Stimulated activated CD8-positive, alpha-beta memory T cell treated with anti-CD3 and anti-CD28 coated beads, Interleukin-7, amount 100 ng/mL, for 1 hour (primary cell): ENCODE data around the gene LRBA.

Experiments used
- DNase-seq, 2 donors: peaks; one replicate each; pipeline ENCODE4 v3.0.0-alpha.2; 2020; ENCODE audit warnings: low read depth in 2 of 2

The LRBA gene

DNA sequence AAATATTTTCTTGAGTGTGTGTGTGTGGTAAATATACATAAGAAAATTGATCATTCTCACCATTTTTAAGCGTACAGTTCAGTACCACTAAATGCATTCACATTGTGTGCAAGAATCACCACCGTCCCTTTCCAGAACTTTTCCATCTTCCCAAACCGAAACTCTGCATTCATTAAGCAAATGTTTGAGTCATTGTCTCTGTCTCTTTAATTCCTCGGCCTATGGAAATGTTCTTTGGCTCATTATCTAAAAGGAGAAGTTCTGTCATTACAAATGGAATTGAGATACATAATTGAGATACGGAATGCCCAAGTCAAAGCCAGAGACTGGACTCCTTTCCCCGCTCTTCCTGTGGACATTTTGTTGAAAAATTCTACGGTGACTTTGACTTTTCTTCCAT is 767.9 kb downstream of the LRBA start:
- no peak for DNase-seq

DNA sequence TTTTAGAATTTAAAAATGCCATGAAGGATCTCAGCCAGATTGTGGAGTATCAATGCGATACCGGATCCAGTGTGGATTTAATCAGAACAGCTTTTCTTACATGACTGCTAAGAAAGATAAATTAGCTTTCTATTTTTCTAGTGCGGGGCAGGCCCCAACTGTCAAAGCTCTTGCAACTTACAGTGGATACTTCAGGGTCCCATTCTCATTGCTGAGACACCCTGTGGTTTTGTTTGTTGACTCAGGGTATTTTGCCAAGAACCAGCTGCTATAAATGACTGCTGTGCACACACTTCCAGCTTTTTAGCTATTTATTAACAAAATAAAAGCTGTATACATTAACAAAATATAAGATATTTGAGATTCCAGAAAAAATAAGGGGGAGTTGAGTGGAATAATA is 770.5 kb downstream of the LRBA start:
- no peak for DNase-seq

DNA sequence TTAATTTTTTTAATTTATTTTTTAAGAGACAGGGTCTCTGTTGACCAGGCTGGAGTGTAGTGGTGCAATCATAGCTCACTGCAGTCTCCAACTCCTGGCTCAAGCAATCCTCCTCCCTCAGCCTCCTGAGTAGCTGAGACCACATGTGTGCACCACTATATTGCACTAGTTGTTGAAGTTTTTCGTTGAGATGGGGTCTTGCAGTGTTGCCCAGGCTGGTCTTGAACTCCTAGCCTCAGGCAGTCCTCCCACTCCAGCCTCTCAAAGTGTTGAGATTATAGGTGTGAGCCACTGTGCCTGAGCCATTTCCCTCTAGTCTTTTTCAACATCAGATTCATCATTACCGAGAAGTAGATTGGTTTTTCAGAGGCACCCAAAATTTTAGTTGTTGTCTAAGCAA is 771.2 kb downstream of the LRBA start:
- no peak for DNase-seq

DNA sequence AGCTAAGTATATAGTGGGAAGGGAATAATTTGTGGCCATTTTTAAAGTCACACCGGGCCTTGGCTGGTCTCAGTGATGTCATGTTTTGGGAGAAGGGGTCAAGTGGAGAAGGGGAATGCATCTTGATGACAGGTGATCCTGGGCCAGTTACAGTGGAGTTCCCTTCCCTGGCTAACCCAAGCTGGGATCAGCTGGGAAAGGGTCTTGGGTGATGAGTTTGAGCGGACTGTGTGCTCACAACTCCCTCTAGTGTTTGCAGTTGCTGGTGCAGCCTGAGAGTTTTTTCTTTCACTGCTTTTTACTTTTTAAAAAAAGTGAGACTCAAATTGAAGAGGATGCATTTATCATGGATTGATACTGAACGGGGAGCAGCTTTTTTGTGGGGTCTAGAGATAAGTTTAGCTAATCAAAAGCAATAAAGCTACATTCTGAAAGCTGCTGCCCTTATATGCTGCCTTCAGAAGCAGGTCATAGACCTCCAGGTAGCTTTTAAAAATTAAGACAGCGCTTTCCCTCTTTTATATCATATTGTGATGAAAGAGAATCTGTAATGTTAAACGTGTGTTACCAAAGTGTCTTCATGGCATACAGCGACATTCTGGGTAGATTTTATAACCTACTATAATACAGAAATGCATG is 772.1 kb downstream of the LRBA start:
- no peak for DNase-seq

DNA sequence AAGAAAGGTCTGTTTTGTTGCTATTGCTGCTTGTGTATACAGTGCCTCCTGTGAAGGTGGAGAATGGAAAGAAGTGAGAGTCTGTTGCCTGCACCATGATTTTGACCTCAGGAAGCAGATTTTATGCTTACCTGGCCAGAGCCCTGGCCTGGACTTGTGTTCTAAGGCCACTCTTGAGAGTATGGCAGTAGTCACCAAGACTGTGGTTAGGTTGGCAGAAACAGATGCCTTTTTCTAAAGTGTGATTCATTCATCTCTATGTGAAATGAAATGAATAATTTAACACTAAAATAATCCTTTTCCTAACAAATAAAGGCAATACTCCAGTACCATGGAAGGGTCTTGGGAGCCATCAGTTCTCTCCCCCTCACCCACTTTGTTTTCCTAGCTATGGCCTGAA is 775.1 kb downstream of the LRBA start:
- DNase-seq = no peak

DNA sequence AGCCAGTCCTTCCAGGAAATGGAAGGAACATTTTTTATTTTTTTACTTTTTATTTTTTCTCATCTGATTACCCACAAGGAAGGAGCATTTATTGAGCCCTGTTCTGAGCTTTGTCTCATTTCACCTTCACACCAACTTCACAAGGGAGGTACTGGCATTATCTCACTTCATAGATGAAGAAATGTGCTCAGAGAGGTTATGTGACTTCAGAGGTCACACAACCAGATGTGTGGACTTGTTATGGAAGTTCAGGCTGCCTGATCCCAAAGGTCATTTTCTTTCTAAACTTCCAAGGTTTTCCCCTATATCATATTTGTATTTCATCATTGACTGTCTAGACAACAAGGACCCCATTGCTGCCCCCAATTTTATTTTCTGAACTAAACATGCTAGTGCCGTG is 776.5 kb downstream of the LRBA start:
- DNase-seq = no peak

DNA sequence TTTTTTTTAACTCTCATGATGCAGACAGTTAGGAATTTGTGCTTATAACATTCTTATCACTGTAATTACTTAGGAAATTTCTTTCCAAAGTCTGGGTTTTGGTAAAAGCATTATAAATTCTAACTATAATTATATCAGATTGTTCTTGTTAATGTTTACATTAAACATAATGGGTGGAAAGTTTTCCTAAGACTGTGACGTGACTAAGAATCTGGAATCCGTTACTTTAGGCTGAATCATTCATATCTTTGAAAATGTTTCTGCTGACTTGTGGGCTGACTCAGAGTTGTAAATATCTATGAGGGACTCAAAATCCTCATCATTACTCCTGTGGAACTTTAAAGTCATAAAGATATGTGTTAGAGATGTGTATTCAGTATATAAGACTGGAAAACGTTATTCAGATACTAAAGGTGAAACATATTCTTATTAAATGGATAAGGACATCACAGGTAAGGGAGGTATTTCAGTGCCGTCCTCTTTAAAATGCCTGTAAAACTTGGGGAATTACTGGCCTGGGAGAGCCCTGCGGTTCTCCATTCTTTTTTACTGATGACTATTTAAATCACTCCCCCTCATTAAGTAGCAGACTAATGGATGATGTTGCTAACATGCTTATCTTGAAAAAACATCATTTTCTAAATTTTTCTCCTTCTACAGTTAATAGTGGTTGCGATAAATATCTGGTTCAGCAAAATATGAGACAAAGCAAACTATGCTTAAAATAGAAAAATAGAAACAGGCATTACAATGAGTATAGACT is 777.8 kb downstream of the LRBA start:
- DNase-seq = no peak

DNA sequence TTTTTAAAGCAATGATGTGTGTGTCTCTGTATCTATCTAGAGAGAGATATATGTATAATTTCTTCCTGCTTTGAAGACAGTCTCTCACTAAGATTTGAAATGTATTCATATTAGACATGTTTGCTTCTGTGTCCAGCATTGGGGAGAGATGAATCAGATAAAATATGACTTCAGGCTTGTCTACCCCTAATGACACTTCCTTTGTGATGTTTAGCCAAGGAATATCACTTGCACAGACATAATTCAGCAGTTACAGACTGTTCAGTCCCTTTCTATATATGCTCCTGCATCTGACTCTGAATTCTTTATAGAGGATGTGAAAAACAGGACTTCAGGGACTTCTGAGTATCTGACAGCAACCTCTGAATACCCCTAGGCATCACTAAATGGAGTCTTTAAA is 778.5 kb downstream of the LRBA start:
- no peak for DNase-seq

DNA sequence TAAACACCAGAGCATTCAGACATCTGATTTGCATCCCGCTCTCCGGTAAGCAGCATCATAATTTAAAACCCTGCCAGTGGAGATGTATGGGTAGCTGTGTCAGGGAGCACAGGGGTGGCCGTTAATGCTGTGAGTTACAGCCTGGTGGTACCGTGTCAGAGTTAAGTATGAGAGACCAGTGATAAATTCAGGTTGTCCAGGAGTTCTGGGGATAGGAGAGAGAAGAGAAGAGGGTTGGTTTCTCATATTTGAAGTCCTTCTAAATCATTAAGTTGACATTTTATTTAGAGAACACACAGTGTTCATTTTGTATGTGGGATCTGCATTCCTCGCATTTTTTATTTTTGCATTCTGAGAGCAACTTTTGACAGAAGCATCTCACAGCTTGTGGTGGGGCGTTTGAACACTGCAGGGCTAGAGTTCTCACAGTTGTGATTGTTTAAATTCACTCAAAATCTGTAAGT is 779.2 kb downstream of the LRBA start:
- no peak for DNase-seq

DNA sequence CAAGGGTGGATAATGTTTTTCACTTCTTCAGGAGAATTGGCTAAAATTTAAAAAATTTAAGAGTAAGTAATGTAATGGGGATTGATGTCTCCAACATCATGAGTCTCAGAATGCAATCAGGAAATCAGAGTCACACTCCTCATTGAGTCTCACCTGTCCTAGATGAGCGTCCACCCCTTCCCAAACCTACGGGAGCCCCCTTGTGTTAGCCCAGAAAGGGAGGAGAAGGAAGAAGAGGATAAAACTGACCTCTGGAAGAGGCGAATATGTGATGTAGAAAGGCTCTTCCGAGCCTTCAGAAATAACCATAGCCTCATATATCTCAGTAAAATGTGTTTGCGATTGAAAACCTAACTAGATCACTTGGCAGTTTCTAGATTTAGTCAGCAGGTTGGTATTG is 779.8 kb downstream of the LRBA start:
- DNase-seq = no peak

DNA sequence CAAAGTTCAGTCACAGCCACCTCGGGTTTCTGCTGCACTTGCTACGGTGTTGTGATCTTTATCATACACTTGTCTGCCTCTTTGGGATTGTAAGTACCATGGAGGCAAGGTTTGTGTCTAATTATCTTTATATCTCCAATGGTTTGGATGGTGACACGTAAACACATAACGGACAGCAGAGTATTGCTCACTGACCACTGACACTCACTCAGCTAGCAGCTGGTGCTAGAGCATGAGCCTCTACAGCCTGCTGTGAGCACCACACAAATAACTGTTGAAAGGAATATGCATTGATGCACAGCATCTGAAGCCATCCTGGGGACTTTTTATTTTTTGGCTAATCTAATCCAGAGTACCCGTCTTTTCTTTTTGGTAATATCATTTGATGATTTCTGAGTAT is 780.8 kb downstream of the LRBA start:
- no peak for DNase-seq

DNA sequence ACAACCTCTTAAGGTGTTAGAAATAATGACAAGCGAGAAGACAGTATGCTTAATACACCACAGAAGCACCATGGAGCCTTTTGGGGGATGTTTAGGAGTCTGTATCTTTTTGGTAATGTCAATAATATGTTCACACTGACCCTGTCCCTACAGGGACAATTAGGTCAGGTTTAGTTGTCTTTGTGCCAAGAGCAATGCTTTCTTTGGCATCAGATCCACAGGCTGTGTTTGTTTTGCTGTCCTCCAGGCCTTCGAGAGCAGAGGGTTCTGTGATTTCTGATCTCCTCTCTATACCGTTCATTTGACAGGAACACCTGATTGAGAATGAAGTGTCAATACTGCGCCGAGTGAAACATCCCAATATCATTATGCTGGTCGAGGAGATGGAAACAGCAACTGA is 783.1 kb downstream of the LRBA start:
- DNase-seq = no peak

DNA sequence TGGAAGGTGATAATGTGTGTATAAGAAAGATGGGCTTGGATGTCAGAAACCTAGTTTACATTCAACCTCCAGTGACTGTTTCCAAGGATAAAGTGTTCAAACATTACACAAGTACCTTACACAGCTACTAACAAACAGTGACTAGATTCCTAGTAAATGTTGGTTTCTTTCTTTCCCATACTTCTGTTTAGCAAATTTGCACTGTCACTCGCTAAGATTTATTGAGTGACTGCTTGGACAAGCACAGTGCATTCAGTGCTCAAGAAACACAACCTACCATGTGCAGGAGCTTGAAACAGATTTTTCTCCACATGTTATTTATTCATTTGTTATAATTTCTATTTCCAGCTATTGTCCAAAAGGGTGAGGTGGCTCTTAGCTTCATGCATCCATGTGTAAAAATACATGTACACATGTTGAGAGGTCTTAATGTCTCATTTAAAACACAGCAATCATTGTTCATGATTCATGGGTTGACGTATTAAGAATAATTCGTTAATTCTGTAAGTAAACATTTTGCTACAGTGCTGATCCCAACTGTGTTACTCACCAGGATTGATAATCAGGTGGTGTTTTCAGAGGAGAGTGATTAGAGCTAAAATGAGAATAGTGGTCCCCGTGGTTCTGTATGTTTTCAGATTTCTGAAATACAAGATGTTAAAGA is 783.8 kb downstream of the LRBA start:
- no peak for DNase-seq

DNA sequence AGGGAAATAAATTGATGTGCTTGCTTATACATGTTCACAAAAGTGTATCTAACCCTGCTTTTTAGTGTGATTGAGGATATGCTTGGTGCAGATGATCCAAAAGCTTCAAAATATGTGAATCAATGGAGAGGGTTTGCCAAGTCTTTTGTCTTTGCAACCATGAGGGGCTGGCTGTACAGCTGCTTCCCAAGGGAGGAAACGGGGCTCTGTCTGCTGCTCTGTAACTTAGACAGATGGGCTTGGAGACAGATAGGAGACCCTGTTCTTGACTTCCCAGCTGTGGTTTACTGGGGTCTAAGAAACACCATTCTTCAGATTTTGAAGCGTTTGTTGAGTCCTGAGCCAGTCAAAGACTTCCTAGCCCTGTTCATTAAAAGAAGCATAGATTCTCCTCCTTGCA is 784.5 kb downstream of the LRBA start:
- DNase-seq = no peak

DNA sequence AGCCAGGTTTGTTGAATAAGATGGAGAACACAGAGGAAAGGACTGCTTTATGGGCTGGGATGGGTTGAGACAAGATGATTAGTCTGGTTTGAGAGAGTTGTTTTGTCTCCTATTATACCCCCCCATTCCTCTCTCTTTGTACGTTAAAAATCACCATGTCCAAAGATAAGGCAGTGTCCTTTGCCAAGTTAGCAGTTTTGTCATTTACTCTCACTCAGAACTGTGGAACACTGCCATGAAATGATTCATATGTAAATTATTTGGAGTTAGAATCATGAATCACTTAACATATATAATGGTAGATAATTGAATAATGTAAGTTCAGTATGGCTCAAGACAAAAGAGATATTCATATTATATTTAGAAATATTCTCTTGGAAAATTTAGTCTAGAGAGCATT is 785.6 kb downstream of the LRBA start:
- DNase-seq = no peak

DNA sequence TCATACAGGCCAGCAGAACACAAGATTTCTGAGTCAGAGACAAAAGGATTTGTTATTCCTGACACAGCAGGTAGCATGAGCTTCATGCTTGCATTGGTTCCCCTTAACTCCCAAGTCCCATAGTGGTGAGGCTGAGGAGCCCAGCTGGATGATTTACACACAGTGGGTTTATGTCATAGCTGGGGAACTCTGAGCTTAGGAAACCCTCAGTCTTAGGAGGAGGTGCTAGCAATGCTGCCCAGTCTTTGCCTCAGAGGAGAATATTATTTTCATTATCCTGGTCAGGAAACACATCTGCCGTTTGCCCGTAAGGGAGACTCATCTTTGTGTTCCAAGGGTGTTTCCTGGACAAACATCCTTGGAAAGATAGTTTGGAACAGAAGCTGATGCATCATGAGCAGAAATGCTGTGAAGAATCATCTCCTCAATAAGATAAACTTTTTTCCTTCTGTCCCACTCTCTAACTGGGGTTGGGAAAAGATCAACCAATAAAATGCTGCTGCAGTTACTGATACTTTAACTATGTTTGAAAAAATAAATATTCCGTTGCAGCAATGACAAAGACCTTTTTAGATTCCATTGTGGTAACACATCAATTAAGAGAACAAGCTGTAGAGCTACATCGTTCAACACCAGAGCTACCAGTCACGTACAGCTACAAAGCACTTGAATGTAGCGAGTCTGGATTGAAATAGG is 790.0 kb downstream of the LRBA start:
- DNase-seq = no peak

DNA sequence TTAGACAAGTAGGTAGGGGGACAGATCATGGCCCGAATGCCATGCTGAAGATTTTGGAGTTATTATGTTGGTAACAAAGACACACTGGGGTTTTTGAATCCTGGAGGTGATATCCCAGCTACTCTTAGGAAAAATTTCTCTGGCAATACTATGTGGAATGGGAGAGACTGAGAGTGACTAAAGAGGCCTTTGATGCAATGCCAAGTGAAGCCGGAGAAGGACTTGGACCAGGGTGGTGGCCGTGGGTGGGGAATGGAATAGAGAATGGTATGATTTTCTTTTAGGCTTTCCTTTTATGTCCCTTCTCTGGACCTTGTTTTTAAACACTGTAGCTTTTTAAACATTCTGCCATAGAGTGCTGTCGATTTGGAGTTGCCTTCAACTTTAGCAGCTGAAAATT is 795.2 kb downstream of the LRBA start:
- no peak for DNase-seq

DNA sequence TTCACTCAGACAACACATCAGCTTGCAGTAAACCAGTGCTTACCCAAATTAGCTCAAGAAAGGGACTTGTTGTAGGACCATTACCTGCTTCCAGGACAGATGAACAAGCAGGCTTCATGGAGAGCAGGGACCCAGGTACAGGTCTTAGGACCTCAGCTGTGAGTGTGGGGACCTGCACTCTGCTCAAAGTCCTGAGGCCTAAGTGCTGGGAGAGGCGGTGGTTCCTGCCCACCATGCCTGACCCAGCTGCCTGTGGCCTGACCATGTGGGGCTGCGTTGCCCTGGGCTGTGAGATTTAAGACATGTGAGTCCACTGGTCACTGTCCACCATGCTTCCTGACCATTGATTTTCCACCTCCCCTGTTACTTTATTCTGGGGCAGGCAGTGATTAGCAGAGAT is 796.6 kb downstream of the LRBA start:
- DNase-seq = no peak

DNA sequence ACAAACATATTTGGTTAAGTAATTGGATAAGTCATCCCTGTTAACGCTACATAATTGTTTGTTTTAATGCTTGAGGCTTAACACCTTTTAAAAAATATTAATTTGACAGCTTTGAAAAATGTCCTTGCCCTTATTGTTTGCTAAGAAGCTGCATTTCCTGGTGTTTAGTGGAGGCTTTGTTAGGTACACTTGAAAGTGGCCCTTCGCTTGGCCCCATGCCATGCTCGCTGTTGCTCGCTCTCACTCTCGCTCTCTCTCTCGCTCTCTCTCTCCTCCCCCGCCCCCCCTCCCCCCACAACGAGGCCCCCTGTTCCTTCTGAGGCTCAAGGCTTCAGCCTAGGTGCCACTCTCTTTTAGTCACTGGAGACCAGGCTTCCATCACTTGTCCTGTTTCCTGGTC is 797.3 kb downstream of the LRBA start:
- no peak for DNase-seq

DNA sequence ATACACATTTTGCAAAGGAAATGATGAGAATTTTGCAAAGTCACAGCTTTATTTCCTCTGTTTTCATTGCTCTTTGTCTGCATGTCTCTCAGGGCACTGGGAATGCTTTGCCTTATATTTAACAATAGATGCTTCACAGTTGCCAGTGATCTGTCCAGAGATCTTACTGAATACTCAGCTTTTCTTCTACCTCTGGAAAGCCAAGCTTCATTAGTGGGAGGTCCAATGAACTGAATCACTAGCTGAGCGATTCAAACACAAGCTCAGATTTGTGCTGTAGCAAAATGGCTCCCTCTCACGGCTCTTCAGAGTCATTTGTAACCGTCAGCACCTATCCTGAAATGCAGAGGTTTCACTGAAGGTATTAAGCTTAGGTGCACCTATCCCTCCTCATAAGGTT is 797.9 kb downstream of the LRBA start:
- DNase-seq = no peak

DNA sequence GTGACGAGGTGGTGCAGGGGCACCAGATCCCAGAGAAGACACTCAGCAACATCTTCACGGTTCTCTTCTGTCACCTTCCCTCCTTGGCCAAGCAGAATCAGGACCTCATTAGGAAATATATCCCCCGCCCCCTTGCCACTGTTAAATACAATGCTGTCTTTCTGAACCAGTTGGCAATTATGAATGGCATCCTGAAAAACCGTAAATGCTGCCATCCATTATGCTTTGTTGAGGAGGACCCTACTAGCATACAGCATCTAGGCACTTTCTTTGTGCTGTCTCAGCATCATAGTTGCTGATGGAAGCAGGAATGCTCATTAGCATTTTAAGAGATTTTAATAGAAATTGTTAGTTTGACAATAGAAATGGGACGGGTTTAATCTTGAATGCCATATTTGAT is 798.4 kb downstream of the LRBA start:
- DNase-seq = no peak

DNA sequence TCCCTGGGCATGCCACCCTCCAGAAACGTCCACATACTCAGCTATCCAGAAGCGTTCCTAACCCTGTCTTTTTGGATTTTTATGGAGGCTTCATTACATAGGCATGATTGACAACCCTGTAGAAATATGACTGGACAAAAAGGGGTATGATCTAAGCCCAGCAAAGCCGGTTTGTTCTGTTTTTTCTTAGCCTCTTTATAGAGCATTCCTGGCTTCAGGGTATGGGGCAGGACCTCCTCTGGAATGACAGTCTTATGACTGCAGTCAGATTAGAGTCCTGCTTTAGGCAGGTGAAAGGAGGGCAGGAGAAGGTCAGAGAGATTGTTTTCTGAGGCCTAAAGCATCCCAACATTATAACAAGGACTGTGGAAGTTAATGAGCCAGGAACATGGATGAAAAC is 799.5 kb downstream of the LRBA start:
- no peak for DNase-seq
